Stimulated activated naive CD8-positive, alpha-beta T cell treated with anti-CD3 and anti-CD28 coated beads, Interleukin-15, Interleukin-2, amounts not matched to agents 100 ng/mL and 50 ng/mL, for 24 hours (primary cell): ENCODE results near the gene IRX1.

Experiments
- H3K27ac Mint-ChIP-seq: one replicate; pipeline ENCODE4 v1.8.0; 2021; ENCODE audit warnings: mild to moderate bottlenecking, mixed read lengths
- H3K27me3 Mint-ChIP-seq: one replicate; pipeline ENCODE4 v1.8.0; 2021; ENCODE audit warnings: mixed read lengths
- H3K36me3 Mint-ChIP-seq: one replicate; pipeline ENCODE4 v1.8.0; 2021; ENCODE audit warnings: low read depth, mixed read lengths
- H3K4me1 Mint-ChIP-seq: one replicate; pipeline ENCODE4 v1.8.0; 2021; ENCODE audit warnings: low read depth, mixed read lengths
- H3K4me3 Mint-ChIP-seq: one replicate; pipeline ENCODE4 v1.8.0; 2021; ENCODE audit warnings: mild to moderate bottlenecking, mixed read lengths
- H3K9me3 Mint-ChIP-seq: one replicate; pipeline ENCODE4 v1.8.0; 2021; ENCODE audit warnings: mixed read lengths

The IRX1 gene

DNA sequence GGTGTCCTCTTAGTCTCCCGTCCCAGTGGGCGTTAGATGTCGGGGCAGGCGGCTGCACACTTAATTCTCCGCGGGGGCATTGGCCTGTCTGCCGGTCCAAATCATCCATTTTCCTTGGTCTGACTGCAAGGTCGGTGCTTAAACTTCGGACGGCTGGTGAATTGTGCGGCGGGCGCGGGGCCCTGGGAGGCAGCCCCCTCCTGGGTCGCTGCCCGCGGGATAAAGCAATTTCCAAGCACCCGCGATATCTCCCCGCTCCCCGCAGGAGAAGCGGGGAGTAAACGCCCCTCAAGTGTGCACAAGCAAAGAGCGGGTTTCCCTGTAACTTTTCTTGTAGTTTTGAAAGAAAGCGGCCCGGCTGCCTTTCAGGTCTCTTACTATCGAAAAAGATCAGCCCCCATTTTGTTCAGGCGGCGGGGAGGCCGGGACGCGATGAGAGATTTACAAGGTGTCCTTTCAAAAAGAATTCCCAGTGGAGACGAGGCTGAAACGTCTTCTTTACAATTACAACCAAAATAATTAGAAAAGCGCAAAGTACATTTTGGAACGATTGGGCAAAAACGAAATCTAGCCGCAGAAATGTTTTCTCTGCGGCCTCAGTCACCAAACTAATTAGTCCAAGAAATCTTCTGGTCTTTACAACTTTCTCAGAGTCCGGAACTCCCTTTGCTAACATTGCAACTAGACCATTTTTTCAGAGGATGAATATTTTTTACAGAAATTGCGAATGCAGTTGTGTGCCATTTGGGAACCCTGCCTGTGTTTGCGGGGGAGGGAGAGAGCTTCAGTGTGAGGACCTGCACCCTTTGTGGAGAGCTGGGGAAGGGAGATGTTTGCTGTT lies 1.8 kb downstream of the IRX1 start:
- no peaks in the 10 kb centered on the region for H3K9me3 Mint-ChIP-seq
- H3K4me3 Mint-ChIP-seq: no peak overlapping the region
- peaks cover 17% of the 10 kb centered on the region for H3K4me1 Mint-ChIP-seq
- H3K36me3 Mint-ChIP-seq: peaks cover 9% of the 10 kb centered on the region
- peaks cover 69% of the 10 kb centered on the region for H3K27me3 Mint-ChIP-seq
- H3K27ac Mint-ChIP-seq: no peak overlapping the region

DNA sequence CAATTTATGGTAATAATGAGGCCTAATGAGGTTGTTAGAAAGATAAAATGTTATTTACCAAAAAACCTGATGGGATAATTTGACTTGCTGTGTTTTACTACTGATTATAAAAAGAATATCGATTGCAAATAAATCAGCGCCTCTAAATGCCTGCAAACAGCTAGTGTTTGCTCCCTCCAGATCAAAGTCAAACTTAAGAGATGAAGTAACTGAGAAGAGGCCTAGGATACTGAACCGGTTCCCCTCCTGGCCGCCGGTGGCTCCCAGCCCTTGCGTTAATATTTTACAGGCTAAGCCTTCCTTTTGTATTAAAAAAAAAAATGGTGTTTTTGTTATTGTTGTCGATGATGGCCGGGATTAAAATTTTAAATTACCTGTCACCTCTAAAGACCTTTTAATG lies 2.6 kb downstream of the IRX1 start:
- Mint-ChIP-seq H3K4me3 (no peak overlapping the region), H3K27ac (no peak overlapping the region), H3K4me1 (peaks cover 17% of the 10 kb centered on the region), H3K27me3 (peaks cover 69% of the 10 kb centered on the region), H3K36me3 (peaks cover 9% of the 10 kb centered on the region), H3K9me3 (no peaks in the 10 kb centered on the region)

DNA sequence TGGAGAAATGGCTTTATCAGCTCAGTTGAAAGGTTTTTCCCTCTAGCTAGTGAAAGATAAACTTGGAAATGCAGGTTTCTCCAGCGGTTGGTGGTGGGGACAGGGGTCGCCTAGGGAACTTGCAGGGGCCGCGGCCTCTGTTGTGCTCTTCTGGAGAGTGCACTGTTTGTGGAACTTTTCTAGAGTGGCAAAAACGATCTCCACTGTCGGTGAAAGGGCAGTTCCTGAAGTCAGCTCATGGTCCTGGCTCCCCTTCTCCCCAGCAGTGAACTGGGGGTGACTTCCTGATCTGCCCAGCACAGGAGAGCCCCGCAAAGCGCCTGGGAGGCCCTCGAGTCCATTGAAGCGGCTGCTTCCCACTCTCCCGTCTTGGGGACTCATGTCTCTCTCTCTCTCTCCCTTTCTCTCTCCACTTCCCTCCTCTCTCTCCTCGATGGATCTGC lies 3.2 kb downstream of the IRX1 start:
- no peak overlapping the region for H3K4me3 Mint-ChIP-seq
- peaks cover 70% of the 10 kb centered on the region for H3K27me3 Mint-ChIP-seq
- H3K9me3 Mint-ChIP-seq: no peaks in the 10 kb centered on the region
- peaks cover 14% of the 10 kb centered on the region for H3K4me1 Mint-ChIP-seq
- peaks cover 9% of the 10 kb centered on the region for H3K36me3 Mint-ChIP-seq
- H3K27ac Mint-ChIP-seq: no peak overlapping the region

DNA sequence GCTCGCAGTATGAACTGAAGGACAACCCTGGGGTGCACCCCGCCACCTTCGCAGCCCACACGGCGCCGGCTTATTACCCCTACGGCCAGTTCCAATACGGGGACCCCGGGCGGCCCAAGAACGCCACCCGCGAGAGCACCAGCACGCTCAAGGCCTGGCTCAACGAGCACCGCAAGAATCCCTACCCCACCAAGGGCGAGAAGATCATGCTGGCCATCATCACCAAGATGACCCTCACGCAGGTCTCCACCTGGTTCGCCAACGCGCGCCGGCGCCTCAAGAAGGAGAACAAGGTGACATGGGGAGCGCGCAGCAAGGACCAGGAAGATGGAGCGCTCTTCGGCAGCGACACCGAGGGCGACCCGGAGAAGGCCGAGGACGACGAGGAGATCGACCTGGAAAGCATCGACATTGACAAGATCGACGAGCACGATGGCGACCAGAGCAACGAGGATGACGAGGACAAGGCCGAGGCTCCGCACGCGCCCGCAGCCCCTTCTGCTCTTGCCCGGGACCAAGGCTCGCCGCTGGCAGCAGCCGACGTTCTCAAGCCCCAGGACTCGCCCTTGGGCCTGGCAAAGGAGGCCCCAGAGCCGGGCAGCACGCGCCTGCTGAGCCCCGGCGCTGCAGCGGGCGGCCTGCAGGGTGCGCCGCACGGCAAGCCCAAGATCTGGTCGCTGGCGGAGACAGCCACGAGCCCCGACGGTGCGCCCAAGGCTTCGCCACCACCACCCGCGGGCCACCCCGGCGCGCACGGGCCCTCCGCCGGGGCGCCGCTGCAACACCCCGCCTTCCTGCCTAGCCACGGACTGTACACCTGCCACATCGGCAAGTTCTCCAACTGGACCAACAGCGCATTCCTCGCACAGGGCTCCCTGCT lies 3.8 kb downstream of the IRX1 start:
- peaks cover 12% of the 10 kb centered on the region for H3K4me1 Mint-ChIP-seq
- no peak overlapping the region for H3K27ac Mint-ChIP-seq
- peaks cover 9% of the 10 kb centered on the region for H3K36me3 Mint-ChIP-seq
- peaks cover 70% of the 10 kb centered on the region for H3K27me3 Mint-ChIP-seq
- no peak overlapping the region for H3K4me3 Mint-ChIP-seq
- H3K9me3 Mint-ChIP-seq: no peaks in the 10 kb centered on the region

DNA sequence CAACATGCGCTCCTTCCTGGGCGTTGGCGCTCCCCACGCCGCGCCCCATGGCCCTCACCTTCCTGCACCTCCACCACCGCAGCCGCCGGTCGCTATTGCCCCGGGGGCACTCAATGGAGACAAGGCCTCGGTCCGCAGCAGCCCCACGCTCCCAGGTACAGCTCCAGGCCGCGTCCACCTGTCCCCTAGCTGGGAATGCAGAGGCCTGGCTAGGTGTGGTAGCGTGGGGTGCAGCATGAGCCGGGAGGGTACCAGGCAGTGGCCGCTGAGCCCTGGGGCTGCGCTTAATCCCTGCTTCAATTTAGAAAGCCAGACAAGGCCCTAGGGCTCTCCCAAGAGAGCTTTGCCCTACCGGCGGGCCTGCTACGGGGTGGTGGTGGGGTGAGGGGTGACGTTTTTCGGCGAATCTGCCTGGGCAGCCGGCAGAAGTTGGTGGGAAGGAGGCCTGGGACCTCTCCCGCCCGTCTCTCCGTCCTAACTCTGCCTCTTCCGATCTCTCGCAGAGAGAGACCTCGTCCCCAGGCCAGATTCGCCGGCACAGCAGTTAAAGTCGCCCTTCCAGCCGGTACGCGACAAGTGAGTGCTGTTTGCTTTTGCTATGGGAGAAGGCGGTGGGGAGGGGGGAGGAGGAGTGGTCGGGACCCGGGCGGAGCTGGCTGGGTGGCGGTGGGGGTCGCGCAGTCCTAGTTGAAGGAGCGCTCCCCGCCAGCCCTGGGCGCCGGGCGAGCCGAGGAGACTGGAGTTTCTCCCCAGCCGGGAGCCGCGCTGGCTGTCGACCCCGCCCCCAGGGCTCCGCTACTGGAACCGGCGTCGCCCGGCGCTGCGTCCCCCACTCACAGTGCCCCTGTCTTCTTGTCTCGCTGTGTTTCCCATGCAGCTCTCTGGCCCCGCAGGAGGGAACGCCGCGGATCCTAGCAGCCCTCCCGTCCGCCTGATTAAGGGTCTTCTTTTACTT lies 4.8 kb downstream of the IRX1 start:
- peaks cover 12% of the 10 kb centered on the region for H3K4me1 Mint-ChIP-seq
- peaks cover 9% of the 10 kb centered on the region for H3K36me3 Mint-ChIP-seq
- H3K27ac Mint-ChIP-seq: no peak overlapping the region
- no peaks in the 10 kb centered on the region for H3K9me3 Mint-ChIP-seq
- H3K4me3 Mint-ChIP-seq: no peak overlapping the region
- H3K27me3 Mint-ChIP-seq: peaks cover 75% of the 10 kb centered on the region

DNA sequence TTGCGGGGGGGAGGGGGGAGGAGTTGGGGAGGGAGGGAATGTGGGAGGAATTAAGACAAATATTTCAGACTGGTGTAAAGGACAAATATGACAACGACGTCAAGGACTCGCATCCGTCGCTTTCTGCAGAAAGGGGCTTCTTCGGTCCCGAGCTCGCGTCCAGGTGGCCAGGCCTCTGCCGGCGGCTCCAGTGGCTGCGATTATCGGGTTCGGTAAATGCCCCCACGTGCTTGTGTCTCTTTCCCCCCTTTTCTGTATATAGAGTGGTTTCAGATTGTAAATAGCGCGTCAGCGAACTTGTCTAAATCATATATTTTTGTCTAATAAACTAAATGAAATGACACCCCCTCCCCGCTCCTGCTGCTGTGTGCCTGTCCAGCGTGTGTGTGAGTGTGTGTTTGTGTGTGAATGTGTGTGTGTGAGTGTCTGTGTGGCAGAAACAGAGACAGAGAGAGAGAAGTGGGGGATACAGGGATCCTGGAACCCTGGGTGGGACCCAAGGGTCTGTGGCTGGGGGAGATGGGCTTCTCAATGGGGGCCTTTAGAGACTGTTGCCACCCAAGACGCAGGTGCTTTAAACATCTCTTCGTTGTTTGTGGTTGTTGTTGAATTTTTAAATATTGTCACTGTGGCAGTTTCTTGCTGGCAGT lies 5.6 kb downstream of the IRX1 start:
- Mint-ChIP-seq H3K27ac (no peak overlapping the region), H3K9me3 (no peaks in the 10 kb centered on the region), H3K4me1 (peaks cover 12% of the 10 kb centered on the region), H3K27me3 (peaks cover 75% of the 10 kb centered on the region), H3K4me3 (no peak overlapping the region), H3K36me3 (peaks cover 9% of the 10 kb centered on the region)

DNA sequence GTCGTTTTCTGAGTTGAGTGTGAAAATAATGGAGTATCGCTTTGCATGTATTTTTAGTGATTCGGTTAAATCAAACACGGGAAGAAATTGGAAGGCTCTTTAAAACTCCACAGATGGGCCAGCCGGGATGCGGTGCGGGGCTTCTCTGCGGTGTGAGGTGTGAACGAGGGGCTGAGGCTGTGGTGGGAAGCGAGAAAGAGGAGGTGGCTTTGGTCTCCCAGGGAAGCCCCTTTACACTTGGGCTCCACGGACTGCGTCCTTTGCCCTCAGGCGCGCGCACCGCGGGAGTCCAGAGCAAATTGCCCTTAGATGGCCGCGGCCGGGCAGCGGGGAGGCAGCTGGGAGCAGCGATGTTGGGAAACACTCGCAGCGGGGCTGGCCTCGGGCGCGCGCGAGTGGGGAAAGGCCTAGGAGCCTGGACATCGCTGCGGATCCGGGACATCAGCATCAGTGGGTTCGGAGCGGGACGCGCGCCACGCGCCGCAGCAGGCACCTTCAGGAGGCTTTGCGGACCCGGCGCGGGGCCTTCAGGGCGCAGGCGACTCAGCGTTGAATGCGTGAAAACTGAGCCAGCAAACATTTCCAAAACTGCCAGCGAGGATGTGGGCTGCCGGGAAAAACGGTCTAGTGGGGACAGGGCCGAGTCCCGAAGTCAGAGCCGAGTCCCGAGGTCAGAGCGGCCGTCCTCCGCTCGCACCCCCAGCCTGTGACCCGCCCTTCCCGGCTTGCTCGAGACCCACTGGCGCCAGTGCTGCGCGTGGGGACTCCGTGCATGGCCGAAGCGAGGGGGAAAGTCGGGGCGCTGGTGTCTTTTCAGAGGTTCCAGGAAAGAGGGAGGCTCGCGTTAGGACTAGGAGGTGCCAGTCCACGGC lies 6.5 kb downstream of the IRX1 start:
- H3K27me3 Mint-ChIP-seq: peaks cover 75% of the 10 kb centered on the region
- H3K27ac Mint-ChIP-seq: no peak overlapping the region
- no peak overlapping the region for H3K4me3 Mint-ChIP-seq
- peaks cover 9% of the 10 kb centered on the region for H3K36me3 Mint-ChIP-seq
- H3K9me3 Mint-ChIP-seq: no peaks in the 10 kb centered on the region
- peaks cover 12% of the 10 kb centered on the region for H3K4me1 Mint-ChIP-seq

DNA sequence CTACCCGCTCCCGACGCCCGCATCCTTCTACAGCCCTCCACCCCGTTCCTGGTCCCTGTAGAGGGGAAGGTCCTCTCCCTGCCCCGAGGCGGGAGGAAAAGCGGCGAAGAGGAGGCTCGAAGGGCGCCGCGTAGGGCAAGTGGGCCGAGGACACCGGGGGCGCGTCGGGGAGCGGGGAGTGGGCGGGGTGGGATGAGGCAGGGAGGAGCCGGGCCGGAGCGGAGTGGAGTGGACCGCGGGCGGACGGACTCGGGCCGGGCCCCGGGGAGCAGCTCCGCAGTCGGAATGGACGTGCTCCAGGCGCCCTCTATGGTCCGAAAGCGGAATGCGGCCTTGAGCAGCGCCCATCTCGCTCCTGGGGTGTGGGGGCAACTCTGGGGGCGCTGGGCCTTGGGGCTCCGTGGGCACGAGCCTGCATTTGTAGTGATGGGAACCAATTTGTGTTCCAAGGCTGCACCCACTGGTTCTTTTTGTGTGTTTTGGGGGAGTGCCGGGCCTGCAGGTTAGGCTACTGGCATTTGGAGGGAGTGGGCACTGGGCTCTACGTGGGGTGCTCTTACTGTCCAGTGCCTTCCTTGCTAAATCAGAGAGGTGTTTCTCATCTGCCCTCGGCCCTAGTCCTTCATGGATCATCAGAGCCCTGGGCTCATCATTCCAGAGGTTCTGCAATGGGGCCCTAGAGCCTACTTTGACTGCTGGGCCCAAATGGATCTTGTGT lies 7.3 kb downstream of the IRX1 start:
- Mint-ChIP-seq H3K4me3 (no peak overlapping the region), H3K27me3 (peaks cover 73% of the 10 kb centered on the region), H3K4me1 (peaks cover 12% of the 10 kb centered on the region), H3K27ac (no peak overlapping the region), H3K9me3 (no peaks in the 10 kb centered on the region), H3K36me3 (peaks cover 9% of the 10 kb centered on the region)

DNA sequence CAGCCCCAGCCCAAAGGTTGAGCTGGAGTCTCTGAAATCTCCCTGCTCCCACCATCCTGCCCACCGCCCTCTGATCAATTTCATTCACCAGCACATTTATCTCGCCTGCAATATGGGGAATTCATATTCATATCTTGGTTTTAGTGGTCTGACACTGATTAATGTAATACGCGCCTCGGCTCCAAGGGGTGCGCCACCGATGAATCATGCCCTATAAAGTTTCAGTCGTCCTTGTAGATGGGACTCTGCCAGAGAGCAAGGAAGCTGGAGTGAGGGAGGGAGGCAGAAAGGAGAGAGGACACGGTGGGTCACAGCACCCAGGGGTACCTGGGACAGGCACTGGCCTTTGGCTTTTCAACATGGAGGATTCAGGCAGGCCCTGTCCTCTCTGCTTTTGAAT lies 8.9 kb downstream of the IRX1 start:
- Mint-ChIP-seq H3K36me3 (peaks cover 4% of the 10 kb centered on the region), H3K4me1 (peaks cover 10% of the 10 kb centered on the region), H3K4me3 (no peak overlapping the region), H3K27ac (no peak overlapping the region), H3K27me3 (peaks cover 71% of the 10 kb centered on the region), H3K9me3 (no peaks in the 10 kb centered on the region)

DNA sequence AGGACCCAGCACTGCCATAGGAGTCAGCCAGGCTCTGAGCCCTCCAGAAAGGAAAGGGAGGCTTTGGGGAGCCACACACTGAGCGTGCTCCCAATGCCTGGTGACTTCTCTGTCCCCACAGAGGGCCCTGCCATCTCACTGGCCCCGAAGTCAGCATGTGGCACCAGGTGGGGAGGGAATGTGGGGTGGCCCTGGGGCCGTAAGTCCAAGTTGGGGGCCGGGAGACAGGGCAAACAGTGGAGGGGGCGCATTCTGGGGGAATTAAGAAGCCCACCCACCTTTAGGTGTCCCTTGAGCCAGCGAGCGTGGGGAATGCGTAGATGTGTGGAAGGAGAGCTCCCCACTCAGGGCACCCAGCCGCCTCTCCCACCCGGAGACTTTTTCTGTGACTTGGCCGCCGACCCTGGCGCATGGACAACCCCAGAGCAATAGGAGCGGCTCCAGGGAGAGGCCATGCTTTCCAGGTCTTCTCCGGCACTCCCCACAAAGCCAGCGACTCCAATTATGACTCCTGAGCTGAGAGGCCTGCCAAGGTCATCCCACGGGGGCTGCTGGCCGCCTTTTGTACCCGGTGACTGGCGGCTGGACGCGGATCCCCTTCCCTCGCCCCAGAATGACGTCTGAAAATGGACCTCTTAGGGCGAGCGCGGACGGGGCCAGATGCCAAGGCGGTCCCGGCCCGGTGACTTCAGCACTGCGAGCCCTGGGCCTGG lies 9.8 kb downstream of the IRX1 start:
- H3K36me3 Mint-ChIP-seq: peaks cover 4% of the 10 kb centered on the region
- no peak overlapping the region for H3K4me3 Mint-ChIP-seq
- no peak overlapping the region for H3K27ac Mint-ChIP-seq
- no peaks in the 10 kb centered on the region for H3K9me3 Mint-ChIP-seq
- peaks cover 67% of the 10 kb centered on the region for H3K27me3 Mint-ChIP-seq
- peaks cover 10% of the 10 kb centered on the region for H3K4me1 Mint-ChIP-seq

DNA sequence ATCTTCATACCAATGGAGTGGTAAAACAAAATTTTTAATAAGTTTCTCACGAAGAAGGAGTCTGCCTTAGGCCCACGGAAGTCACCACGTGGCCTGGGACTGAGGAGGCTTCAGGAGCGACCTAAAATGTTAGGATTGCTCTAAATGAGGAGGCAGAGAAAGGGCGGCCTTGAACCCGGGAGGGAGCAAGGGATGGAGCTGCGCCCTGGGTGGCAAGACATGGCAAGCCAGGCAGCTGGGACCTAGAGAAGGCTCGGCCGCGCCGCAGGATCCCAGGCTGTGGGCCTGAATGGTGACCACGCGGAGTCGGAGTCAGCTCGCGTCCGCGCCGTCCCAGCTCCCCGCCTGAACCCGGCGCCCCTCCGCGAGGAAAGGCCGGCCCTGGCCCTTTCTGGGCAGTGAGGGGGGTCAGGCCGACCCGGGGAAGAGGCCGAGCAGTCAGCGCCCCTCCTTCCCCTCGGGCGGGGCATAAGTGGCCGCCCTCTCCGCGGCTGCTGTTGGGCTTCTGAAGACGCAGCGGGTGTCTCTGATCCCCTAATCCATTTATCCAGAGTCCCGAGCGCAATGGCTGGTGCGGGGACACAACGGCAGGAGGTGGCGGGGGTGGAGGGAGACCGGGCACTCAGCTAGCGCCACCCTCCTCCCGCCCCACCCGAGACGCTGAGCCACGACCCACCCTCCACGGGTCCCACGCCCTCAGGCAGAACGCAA lies 10.6 kb downstream of the IRX1 start:
- H3K36me3 Mint-ChIP-seq: peaks cover 4% of the 10 kb centered on the region
- no peak overlapping the region for H3K4me3 Mint-ChIP-seq
- H3K9me3 Mint-ChIP-seq: no peaks in the 10 kb centered on the region
- peaks cover 62% of the 10 kb centered on the region for H3K27me3 Mint-ChIP-seq
- peaks cover 6% of the 10 kb centered on the region for H3K4me1 Mint-ChIP-seq
- H3K27ac Mint-ChIP-seq: no peak overlapping the region

DNA sequence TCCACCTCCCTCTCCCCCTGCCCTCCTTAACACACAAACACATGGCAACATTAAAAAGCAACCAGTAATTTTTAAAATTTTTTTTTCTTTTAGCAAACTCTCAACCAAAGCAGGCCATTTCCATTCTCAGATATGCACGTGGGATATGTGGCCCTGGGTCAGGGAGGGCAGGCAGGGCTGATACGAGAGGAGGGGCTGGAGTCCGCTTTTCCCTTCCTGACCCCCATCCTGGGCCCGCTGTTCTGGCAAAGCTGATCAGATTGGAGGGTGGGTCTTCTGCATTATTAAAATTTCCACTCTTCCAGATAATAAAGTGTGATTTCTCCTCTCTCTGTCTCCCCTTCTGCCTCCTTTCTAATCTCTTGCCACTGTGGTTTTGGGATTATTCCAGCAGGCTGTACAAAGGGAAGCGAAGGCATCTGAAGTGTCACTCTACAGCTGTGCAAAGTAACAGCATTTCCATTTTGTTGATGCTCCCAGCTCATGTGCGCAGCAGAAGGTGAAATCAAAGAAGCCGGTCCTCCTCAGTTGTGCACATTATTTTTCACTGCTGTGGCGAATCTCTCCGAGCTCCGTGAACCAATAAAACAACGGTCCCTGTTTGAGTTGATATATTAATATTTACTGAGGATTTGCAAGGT lies 12.0 kb downstream of the IRX1 start:
- H3K27ac Mint-ChIP-seq: no peak overlapping the region
- H3K4me1 Mint-ChIP-seq: no peaks in the 10 kb centered on the region
- H3K27me3 Mint-ChIP-seq: peaks cover 48% of the 10 kb centered on the region
- H3K36me3 Mint-ChIP-seq: no peaks in the 10 kb centered on the region
- H3K9me3 Mint-ChIP-seq: no peaks in the 10 kb centered on the region
- no peak overlapping the region for H3K4me3 Mint-ChIP-seq
